ENCODE measurements around the gene FBXO45. TPM values are rescaled to one million over a fixed set of nuclear protein-coding genes. Genes with fewer than 3 reads are reported as not detected.

FBXO45 gene
- total and polyA plus RNA-seq, 10 of the 15 experiments (the other 5 are each of a cell fraction or from before 2014, with no cell fraction given) = 4.0 to 17.3 (median 11.8) TPM

DNA sequence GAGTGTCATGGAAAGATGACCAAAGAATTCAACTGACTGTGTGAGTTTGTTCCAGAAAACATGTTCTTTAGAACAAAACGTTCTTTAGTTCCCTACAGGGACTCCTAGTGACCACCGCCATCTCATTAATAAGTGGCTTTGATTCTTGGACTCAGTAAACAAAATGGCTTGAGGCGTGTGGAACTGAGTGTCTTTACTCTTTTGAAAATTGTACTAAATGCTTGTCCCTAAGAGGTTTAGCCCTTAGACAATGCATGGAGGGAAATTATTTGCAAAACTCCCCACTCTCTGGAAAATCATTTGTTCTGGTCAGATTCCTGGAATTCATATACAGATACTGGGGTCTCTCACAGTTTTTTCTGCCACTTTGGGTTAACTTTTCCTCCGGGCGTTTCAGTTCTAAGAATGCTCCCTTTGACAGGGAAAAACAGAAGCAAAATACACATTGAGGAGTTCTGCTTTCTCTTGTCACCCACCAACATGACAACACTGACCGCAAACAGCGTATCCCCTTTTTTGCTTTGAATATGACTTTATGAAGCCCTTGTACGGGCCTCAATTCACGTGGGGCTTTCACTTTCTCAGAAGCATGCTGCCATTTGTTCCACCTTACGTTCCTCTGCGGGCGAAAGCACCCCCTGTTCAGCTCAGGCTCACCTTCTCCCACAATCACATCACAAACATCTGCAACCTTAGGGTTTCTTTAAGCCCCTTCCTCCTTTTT lies 55.8 kb downstream of the FBXO45 start (continued):
- no peak; the same call in 1 of the 2 replicates for TF ChIP-seq CHD2 (IDR thresholded peaks at IDR 0.05; ENCODE audit: borderline replicate concordance, low read depth, low read length)
- TF ChIP-seq, protein P1, sequence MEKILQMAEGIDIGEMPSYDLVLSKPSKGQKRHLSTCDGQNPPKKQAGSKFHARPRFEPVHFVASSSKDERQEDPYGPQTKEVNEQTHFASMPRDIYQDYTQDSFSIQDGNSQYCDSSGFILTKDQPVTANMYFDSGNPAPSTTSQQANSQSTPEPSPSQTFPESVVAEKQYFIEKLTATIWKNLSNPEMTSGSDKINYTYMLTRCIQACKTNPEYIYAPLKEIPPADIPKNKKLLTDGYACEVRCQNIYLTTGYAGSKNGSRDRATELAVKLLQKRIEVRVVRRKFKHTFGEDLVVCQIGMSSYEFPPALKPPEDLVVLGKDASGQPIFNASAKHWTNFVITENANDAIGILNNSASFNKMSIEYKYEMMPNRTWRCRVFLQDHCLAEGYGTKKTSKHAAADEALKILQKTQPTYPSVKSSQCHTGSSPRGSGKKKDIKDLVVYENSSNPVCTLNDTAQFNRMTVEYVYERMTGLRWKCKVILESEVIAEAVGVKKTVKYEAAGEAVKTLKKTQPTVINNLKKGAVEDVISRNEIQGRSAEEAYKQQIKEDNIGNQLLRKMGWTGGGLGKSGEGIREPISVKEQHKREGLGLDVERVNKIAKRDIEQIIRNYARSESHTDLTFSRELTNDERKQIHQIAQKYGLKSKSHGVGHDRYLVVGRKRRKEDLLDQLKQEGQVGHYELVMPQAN (conservative IDR thresholded peaks at IDR 0.05) = no peak
- TF ChIP-seq BACH1 (IDR thresholded peaks at IDR 0.05; ENCODE audit: borderline replicate concordance) = no peak
- TF ChIP-seq, protein P2, sequence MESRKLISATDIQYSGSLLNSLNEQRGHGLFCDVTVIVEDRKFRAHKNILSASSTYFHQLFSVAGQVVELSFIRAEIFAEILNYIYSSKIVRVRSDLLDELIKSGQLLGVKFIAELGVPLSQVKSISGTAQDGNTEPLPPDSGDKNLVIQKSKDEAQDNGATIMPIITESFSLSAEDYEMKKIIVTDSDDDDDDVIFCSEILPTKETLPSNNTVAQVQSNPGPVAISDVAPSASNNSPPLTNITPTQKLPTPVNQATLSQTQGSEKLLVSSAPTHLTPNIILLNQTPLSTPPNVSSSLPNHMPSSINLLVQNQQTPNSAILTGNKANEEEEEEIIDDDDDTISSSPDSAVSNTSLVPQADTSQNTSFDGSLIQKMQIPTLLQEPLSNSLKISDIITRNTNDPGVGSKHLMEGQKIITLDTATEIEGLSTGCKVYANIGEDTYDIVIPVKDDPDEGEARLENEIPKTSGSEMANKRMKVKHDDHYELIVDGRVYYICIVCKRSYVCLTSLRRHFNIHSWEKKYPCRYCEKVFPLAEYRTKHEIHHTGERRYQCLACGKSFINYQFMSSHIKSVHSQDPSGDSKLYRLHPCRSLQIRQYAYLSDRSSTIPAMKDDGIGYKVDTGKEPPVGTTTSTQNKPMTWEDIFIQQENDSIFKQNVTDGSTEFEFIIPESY (IDR thresholded peaks at IDR 0.05) = no peak
- TF ChIP-seq ZNF384 (IDR thresholded peaks at IDR 0.05; ENCODE audit: borderline replicate concordance, low read depth, low read length) = no peak
- no peak for TF ChIP-seq KDM1A (IDR thresholded peaks at IDR 0.05; ENCODE audit: borderline replicate concordance)
- no peak for TF ChIP-seq POLR2AphosphoS2 (IDR thresholded peaks at IDR 0.05; ENCODE audit: low read depth, low read length)
- no peak for TF ChIP-seq SUZ12 (IDR thresholded peaks at IDR 0.05; ENCODE audit: unreplicated experiment)
- TF ChIP-seq SRF (IDR thresholded peaks at IDR 0.05; ENCODE audit: low read depth in 2 of 2, low read length in 2 of 2) = 0 out of 4 replicates have a peak, but pooled peaks of 1 of the 2 experiments have one; percentile 53
- TF ChIP-seq CBX5 (IDR thresholded peaks at IDR 0.05; ENCODE audit: low read depth) = peak; percentile 55; the same call in 1 of the 2 replicates
- peak; percentile 77 to 80 for TF ChIP-seq EP300 (IDR thresholded peaks at IDR 0.05; ENCODE audit: borderline replicate concordance in 1 of 2, control insufficient read depth in 1 of 2, low read depth in 2 of 2, low read length in 2 of 2)
- TF ChIP-seq EED (IDR thresholded peaks at IDR 0.05; ENCODE audit: low read depth) = peak; percentile 85
- no peak for TF ChIP-seq ZNF274 (IDR thresholded peaks at IDR 0.05; ENCODE audit: insufficient read depth, insufficient read length)
- peak; percentile 99 for TF ChIP-seq RUNX3 (IDR thresholded peaks at IDR 0.05; ENCODE audit: low read length)
- TF ChIP-seq PAX8 (IDR thresholded peaks at IDR 0.05) = no peak
- TF ChIP-seq SPI1 (IDR thresholded peaks at IDR 0.05; ENCODE audit: borderline replicate concordance, insufficient read depth, low read depth, low read length) = peak; percentile 81
- no peak for TF ChIP-seq RAD21 (IDR thresholded peaks at IDR 0.05; ENCODE audit: insufficient read depth, low read depth, low read length)
- TF ChIP-seq YY1 (IDR thresholded peaks at IDR 0.05; ENCODE audit: low read depth, low read length) = peak; percentile 80
- peak; percentile 90 to 91 for TF ChIP-seq IKZF2 (IDR thresholded peaks at IDR 0.05)
- no peak for TF ChIP-seq YBX1 (IDR thresholded peaks at IDR 0.05)
- TF ChIP-seq, protein P3, sequence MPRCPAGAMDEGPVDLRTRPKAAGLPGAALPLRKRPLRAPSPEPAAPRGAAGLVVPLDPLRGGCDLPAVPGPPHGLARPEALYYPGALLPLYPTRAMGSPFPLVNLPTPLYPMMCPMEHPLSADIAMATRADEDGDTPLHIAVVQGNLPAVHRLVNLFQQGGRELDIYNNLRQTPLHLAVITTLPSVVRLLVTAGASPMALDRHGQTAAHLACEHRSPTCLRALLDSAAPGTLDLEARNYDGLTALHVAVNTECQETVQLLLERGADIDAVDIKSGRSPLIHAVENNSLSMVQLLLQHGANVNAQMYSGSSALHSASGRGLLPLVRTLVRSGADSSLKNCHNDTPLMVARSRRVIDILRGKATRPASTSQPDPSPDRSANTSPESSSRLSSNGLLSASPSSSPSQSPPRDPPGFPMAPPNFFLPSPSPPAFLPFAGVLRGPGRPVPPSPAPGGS (IDR thresholded peaks at IDR 0.05; ENCODE audit: borderline replicate concordance, insufficient read depth, low read depth, low read length, poor library complexity, severe bottlenecking) = peak; percentile 30
- TF ChIP-seq RELA (IDR thresholded peaks at IDR 0.05; ENCODE audit: borderline replicate concordance, partially characterized antibody) = no peak
- no peak for TF ChIP-seq SIN3A (IDR thresholded peaks at IDR 0.05; ENCODE audit: low read depth, low read length)
